T-helper 22 cell (primary cell): ENCODE results near the gene LRBA.
"Not testable (repeated sequence)": the region's sequence is repeated elsewhere in the genome, so short reads cannot be mapped to it uniquely, and the experiment has no call there.

ENCODE experiments used
- DNase-seq: peaks from one replicate; pipeline ENCODE4 v3.0.0-alpha.2; 2020; ENCODE audit warnings: low read depth

The LRBA gene

GRCh38 chr4:150585611-150586010 lies 429.5 kb downstream of the LRBA start:
- DNase-seq: no peak

- DNase-seq: no peak
Measured at GRCh38 chr4:150584111-150584915, 430.8 kb downstream of the LRBA start.

- DNase-seq: no peak
Measured at GRCh38 chr4:150583287-150584110, 431.6 kb downstream of the LRBA start.

GRCh38 chr4:150582873-150583286 lies 432.2 kb downstream of the LRBA start:
- DNase-seq: no peak

GRCh38 chr4:150582146-150582872 lies 432.8 kb downstream of the LRBA start, which contains the start of gene MAB21L2:
TSS of gene MAB21L2 (plus strand) at chr4:150582151. CDS start at chr4:150583030, 879 bp downstream.
- no peak for DNase-seq

GRCh38 chr4:150581641-150582051 lies 433.4 kb downstream of the LRBA start:
- DNase-seq: no peak

- DNase-seq: no peak
Measured at GRCh38 chr4:150581056-150581605, 434.0 kb downstream of the LRBA start.

GRCh38 chr4:150580306-150580705 lies 434.8 kb downstream of the LRBA start:
- no peak for DNase-seq

- no peak for DNase-seq
Measured at GRCh38 chr4:150579551-150580234, 435.4 kb downstream of the LRBA start.

- DNase-seq: no peak
Measured at GRCh38 chr4:150578745-150579501, 436.2 kb downstream of the LRBA start.

GRCh38 chr4:150577796-150578195 lies 437.3 kb downstream of the LRBA start:
- no peak for DNase-seq

- no peak for DNase-seq
Measured at GRCh38 chr4:150574678-150575077, 440.4 kb downstream of the LRBA start.

- DNase-seq: no peak
Measured at GRCh38 chr4:150573534-150573933, 441.6 kb downstream of the LRBA start.

GRCh38 chr4:150572704-150573504 lies 442.2 kb downstream of the LRBA start:
- DNase-seq: no peak

GRCh38 chr4:150570862-150571261 lies 444.2 kb downstream of the LRBA start:
- no peak for DNase-seq

GRCh38 chr4:150569998-150570535 lies 445.0 kb downstream of the LRBA start:
- no peak for DNase-seq

- DNase-seq: no peak
Measured at GRCh38 chr4:150569384-150569987, 445.6 kb downstream of the LRBA start.

- DNase-seq: no peak
Measured at GRCh38 chr4:150567070-150567469, 448.0 kb downstream of the LRBA start.

GRCh38 chr4:150564967-150565366 lies 450.1 kb downstream of the LRBA start:
- DNase-seq: not testable (repeated sequence)
